GM23248 (cell line): ENCODE measurements around the gene PLXNB3. TPM values are rescaled to one million over a fixed set of nuclear protein-coding genes. Genes with fewer than 3 reads are reported as not detected.
"Not testable (repeated sequence)": the region's sequence is repeated elsewhere in the genome, so short reads cannot be mapped to it uniquely, and the experiment has no call there.

Experiments used
- DNase-seq: peaks from one replicate; pipeline ENCODE4 v3.0.0-alpha.2; 2015
- H2AFZ ChIP-seq: fragments of 200-600 bp; sonication (generic); 2 replicates; pipeline ENCODE4 v1.6.1; 2016; ENCODE audit warnings: antibody characterized with exemption
- H3F3A ChIP-seq: fragments of 200-600 bp; sonication (generic); 2 replicates; pipeline ENCODE4 v1.6.1; 2016; ENCODE audit warnings: mild to moderate bottlenecking, antibody characterized with exemption, mixed run types; ENCODE audit not compliant: insufficient read depth
- H3K27ac ChIP-seq: fragments of 200-600 bp; sonication (generic); 2 replicates; pipeline ENCODE4 v1.5.1; 2016; ENCODE audit warnings: mild to moderate bottlenecking
- H3K27me3 ChIP-seq: fragments of 200-600 bp; sonication (generic); replicated peaks from 2 replicates; pipeline ENCODE4 v1.6.1; 2016; ENCODE audit warnings: mild to moderate bottlenecking; ENCODE audit not compliant: insufficient read depth
- H3K36me3 ChIP-seq: fragments of 200-600 bp; sonication (generic); 2 replicates; pipeline ENCODE4 v1.6.1; 2016; ENCODE audit warnings: low read depth, mild to moderate bottlenecking
- H3K4me1 ChIP-seq: fragments of 200-600 bp; sonication (generic); 2 replicates; pipeline ENCODE4 v1.6.1; 2016; ENCODE audit warnings: mild to moderate bottlenecking; ENCODE audit not compliant: insufficient read depth
- H3K4me2 ChIP-seq: fragments of 200-600 bp; sonication (generic); one replicate; pipeline ENCODE4 v1.6.1; 2016; ENCODE audit warnings: mild to moderate bottlenecking; ENCODE audit not compliant: unreplicated experiment
- H3K4me3 ChIP-seq: fragments of 200-600 bp; sonication (generic); 2 replicates; pipeline ENCODE4 v1.5.1; 2016; ENCODE audit warnings: mild to moderate bottlenecking
- H3K79me2 ChIP-seq: fragments of 200-600 bp; sonication (generic); 2 replicates; pipeline ENCODE4 v1.6.1; 2016; ENCODE audit warnings: mild to moderate bottlenecking; ENCODE audit not compliant: insufficient read depth
- H3K9ac ChIP-seq: fragments of 200-600 bp; sonication (generic); 2 replicates; pipeline ENCODE4 v1.6.1; 2016; ENCODE audit warnings: mild to moderate bottlenecking
- H3K9me2 ChIP-seq: fragments of 200-600 bp; sonication (generic); 2 replicates; pipeline ENCODE4 v1.6.1; 2016; ENCODE audit warnings: mixed run types, mild to moderate bottlenecking, moderate library complexity; ENCODE audit not compliant: insufficient read depth
- H3K9me3 ChIP-seq: fragments of 200-600 bp; sonication (generic); one replicate; pipeline ENCODE4 v1.6.1; 2017; ENCODE audit warnings: low read depth
- H4K20me1 ChIP-seq: fragments of 200-600 bp; sonication (generic); 2 replicates; pipeline ENCODE4 v1.6.0; 2016; ENCODE audit not compliant: insufficient read depth
- EZH2 ChIP-seq: fragments of 200-600 bp; sonication (generic); IDR thresholded peaks from 2 replicates; pipeline ENCODE4 v1.6.1; 2018; ENCODE audit warnings: antibody characterized with exemption, mild to moderate bottlenecking; ENCODE audit not compliant: insufficient read depth, poor library complexity, severe bottlenecking
- EZH2phosphoT487 ChIP-seq: fragments of 200-600 bp; sonication (generic); IDR thresholded peaks from 2 replicates; pipeline ENCODE4 v1.6.1; 2018; ENCODE audit warnings: antibody characterized with exemption, moderate library complexity, mild to moderate bottlenecking, low read depth; ENCODE audit not compliant: insufficient read depth
- WGBS, 2 experiments: methylation state at CpG; one replicate each; pipeline ENCODE4 v1.1.6; 2015 to 2017; ENCODE audit warnings: low lambda C conversion rate in 2 of 2, low coverage in 1 of 2; ENCODE audit errors: missing lambda C conversion rate in 2 of 2; 5-methylcytosine and 5-hydroxymethylcytosine counted together
- in situ Hi-C: fragments of 300-500 bp; cut with MboI; formaldehyde crosslinking; loops from 2 replicates; pipeline ENCODE4 v1.15.0; 2020
- polyA plus RNA-seq: library from polyadenylated mRNA; unstranded; fragments of >200 nt; fragmentation: Nextera tagmentation; extraction: Ambion mirVana; gene quantifications from 2 replicates; pipeline ENCODE4 v1.2.1, GENCODE V29; 2016
- total RNA-seq: library from RNA; depleted of rRNA; stranded (reverse); fragments of >200 nt; shearing (Covaris generic); gene quantifications from 2 replicates; pipeline ENCODE4 v1.2.3, GENCODE V29; 2014

PLXNB3 gene
- total and polyA plus RNA-seq, 2 experiments from 2014 or later, result 8.8 to 12.5 TPM

- no peaks in the 10 kb centered on the region for H3K9me2 ChIP-seq
- peaks cover 5% of the 10 kb centered on the region; the same call in 1 of the 2 replicates for H3F3A ChIP-seq
- peak overlapping the region; percentile 68 for H3K4me2 ChIP-seq
- H3K9ac ChIP-seq, result peak overlapping the region; percentile 73
- peaks cover 31% of the 10 kb centered on the region for H3K79me2 ChIP-seq
- peaks cover 18% of the 10 kb centered on the region; the same call in 1 of the 2 replicates for H3K4me1 ChIP-seq
- H2AFZ ChIP-seq, result peak overlapping the region; percentile 38; the same call in 1 of the 2 replicates
- in situ Hi-C loops, result no loop called here
- no peaks in the 10 kb centered on the region for H4K20me1 ChIP-seq
- H3K9me3 ChIP-seq, result no peaks in the 10 kb centered on the region
- DNase-seq, result peak; percentile 73
- peak overlapping the region; percentile 72 for H3K27ac ChIP-seq
- no peaks in the 10 kb centered on the region for H3K36me3 ChIP-seq
- peak overlapping the region; percentile 52 for H3K4me3 ChIP-seq
- TF ChIP-seq EZH2 (no peak), EZH2phosphoT487 (no peak)
- no peaks in the 10 kb centered on the region for H3K27me3 ChIP-seq
- WGBS, 2 experiments, result 4 to 7% methylated on average over 9 to 14 of the region's 35 CpGs
These were observed 37.5 kb upstream of the PLXNB3 start for GRCh38 chrX:153726286-153727122.

GRCh38 chrX:153727123-153727931, 36.7 kb upstream of the PLXNB3 start:
- peaks cover 23% of the 10 kb centered on the region for H3K79me2 ChIP-seq
- H3K4me3 ChIP-seq, result peak overlapping the region; percentile 52
- peaks cover 5% of the 10 kb centered on the region; the same call in 1 of the 2 replicates for H3F3A ChIP-seq
- DNase-seq, result peak; percentile 59
- TF ChIP-seq EZH2, result no peak
- H2AFZ ChIP-seq, result 0 out of 2 replicates have a peak overlapping the region, but pooled peaks have one; percentile 38
- H3K27me3 ChIP-seq, result no peaks in the 10 kb centered on the region
- no peaks in the 10 kb centered on the region for H3K9me3 ChIP-seq
- no peaks in the 10 kb centered on the region for H3K36me3 ChIP-seq
- 38 to 46% methylated on average over 16 to 20 of the region's 23 CpGs for WGBS, 2 experiments
- H4K20me1 ChIP-seq, result no peaks in the 10 kb centered on the region
- peak overlapping the region; percentile 68 for H3K4me2 ChIP-seq
- peaks cover 14% of the 10 kb centered on the region; the same call in 1 of the 2 replicates for H3K4me1 ChIP-seq
- H3K27ac ChIP-seq, result peak overlapping the region; percentile 72
- no peaks in the 10 kb centered on the region for H3K9me2 ChIP-seq
- peak overlapping the region; percentile 73 for H3K9ac ChIP-seq
- in situ Hi-C loops, result no loop called here

- Histone ChIP-seq H3K9me3 (no peaks in the 10 kb centered on the region), H3K4me1 (0 out of 2 replicates have a peak, but pooled peaks cover 8% of the 10 kb centered on the region), H3K9me2 (no peaks in the 10 kb centered on the region), H3K9ac (no peak overlapping the region), H3F3A (peaks cover under 1% of the 10 kb centered on the region; the same call in 1 of the 2 replicates), H3K4me3 (no peak overlapping the region), H3K27me3 (no peaks in the 10 kb centered on the region), H4K20me1 (no peaks in the 10 kb centered on the region), H2AFZ (no peak overlapping the region), H3K27ac (no peak overlapping the region), H3K36me3 (no peaks in the 10 kb centered on the region), H3K79me2 (peaks cover 15% of the 10 kb centered on the region), H3K4me2 (no peak overlapping the region)
- no peak for DNase-seq
- no peak for TF ChIP-seq EZH2
- no peak for TF ChIP-seq EZH2phosphoT487
- WGBS, 2 experiments, result 100% methylated on average over 2 to 4 of the region's 6 CpGs
- in situ Hi-C loops, result no loop called here
These were observed 36.0 kb upstream of the PLXNB3 start for GRCh38 chrX:153728095-153728494.

- Histone ChIP-seq H3K79me2 (peaks cover 7% of the 10 kb centered on the region; the same call in 1 of the 2 replicates), H3F3A (no peaks in the 10 kb centered on the region), H3K4me1 (0 out of 2 replicates have a peak, but pooled peaks cover 8% of the 10 kb centered on the region), H3K4me3 (no peak overlapping the region), H3K9me3 (no peaks in the 10 kb centered on the region), H2AFZ (no peak overlapping the region), H3K36me3 (no peaks in the 10 kb centered on the region), H3K27me3 (no peaks in the 10 kb centered on the region), H4K20me1 (no peaks in the 10 kb centered on the region), H3K27ac (no peak overlapping the region), H3K9me2 (no peaks in the 10 kb centered on the region), H3K4me2 (no peak overlapping the region), H3K9ac (no peak overlapping the region)
- in situ Hi-C loops, result no loop called here
- 98 to 99% methylated on average over 13 to 16 of the region's 23 CpGs for WGBS, 2 experiments
- TF ChIP-seq EZH2 (no peak), EZH2phosphoT487 (no peak)
- no peak for DNase-seq
These were observed 35.0 kb upstream of the PLXNB3 start for GRCh38 chrX:153728951-153729631.

- WGBS, 2 experiments, result 96 to 98% methylated on average over 16 to 23 of the region's 23 CpGs
- H3K4me1 ChIP-seq, result not testable (repeated sequence)
These were observed 33.9 kb upstream of the PLXNB3 start for GRCh38 chrX:153730115-153730514.

More at GRCh38 chrX:153730115-153730514, 33.9 kb upstream of the PLXNB3 start:
- H3K27ac ChIP-seq, H4K20me1 ChIP-seq, H3K4me3 ChIP-seq, in situ Hi-C loops, H3K36me3 ChIP-seq, H3K27me3 ChIP-seq, H3K9me2 ChIP-seq, H3F3A ChIP-seq, H3K9ac ChIP-seq, H3K4me2 ChIP-seq, DNase-seq, H2AFZ ChIP-seq, H3K79me2 ChIP-seq, H3K9me3 ChIP-seq: not testable (repeated sequence)
